ENCODE data around the gene OR51A2. TPM values are rescaled to one million over a fixed set of nuclear protein-coding genes. Genes with fewer than 3 reads are reported as not detected.

The OR51A2 gene
- total RNA-seq, 1 experiment from 2014 or later, result not detected

GRCh38 chr11:4916581-4916980 is 38.9 kb downstream of the OR51A2 start:
- Histone ChIP-seq H3K23me2 (ENCODE audit: insufficient read length, low read depth, low read length, poor library complexity, severe bottlenecking) (no peaks in the 10 kb centered on the region), H3K27me3 (ENCODE audit: insufficient read depth, low read length) (no peaks in the 10 kb centered on the region), H3K79me1 (ENCODE audit: insufficient read depth, low read depth, low read length, poor library complexity, severe bottlenecking) (no peaks in the 10 kb centered on the region), H3K23ac (ENCODE audit: insufficient read length, low read depth, low read length) (no peak overlapping the region), H3K9ac (ENCODE audit: extremely low read depth, insufficient read length, low read length) (no peak overlapping the region), H3K27ac (ENCODE audit: insufficient read length, low read depth, low read length) (no peak overlapping the region), H4K5ac (ENCODE audit: insufficient read length, low read depth, low read length) (no peak overlapping the region), H4K8ac (replicated peaks; ENCODE audit: insufficient read length, low read depth, low read length) (no peak overlapping the region), H3T11ph (ENCODE audit: low read length) (no peak overlapping the region), H3K56ac (ENCODE audit: insufficient read length, low read depth, low read length) (no peak overlapping the region), H2BK5ac (ENCODE audit: insufficient read length, low read length) (no peak overlapping the region), H2AFZ (ENCODE audit: low read length) (no peak overlapping the region), H4K91ac (ENCODE audit: insufficient read length, low read depth, low read length) (no peak overlapping the region), H3K4ac (ENCODE audit: low read depth, low read length) (no peak overlapping the region), H3K4me1 (ENCODE audit: insufficient read depth, low read length) (no peaks in the 10 kb centered on the region), H4K20me1 (ENCODE audit: control insufficient read depth, insufficient read depth, insufficient read length) (no peaks in the 10 kb centered on the region), H2BK15ac (ENCODE audit: low read depth, low read length) (no peak overlapping the region), H2AK5ac (ENCODE audit: insufficient read length, low read length) (no peak overlapping the region), H2BK20ac (ENCODE audit: low read depth, low read length, poor library complexity, severe bottlenecking) (no peak overlapping the region), H2BK120ac (ENCODE audit: low read depth, low read length, poor library complexity, severe bottlenecking) (no peak overlapping the region), H3K79me2 (ENCODE audit: insufficient read depth, low read length) (no peaks in the 10 kb centered on the region), H3K4me2 (ENCODE audit: insufficient read depth, insufficient read length, low read length) (no peak overlapping the region), H2BK12ac (ENCODE audit: insufficient read length, low read depth, low read length) (no peak overlapping the region), H3K14ac (ENCODE audit: insufficient read depth, low read length) (no peak overlapping the region), H3K9me3 (ENCODE audit: control insufficient read depth, low read depth, low read length) (no peaks in the 10 kb centered on the region), H3K18ac (ENCODE audit: insufficient read length, low read depth, low read length) (no peak overlapping the region)
- H3K4me3 Mint-ChIP-seq, result no peak overlapping the region
- DNase-seq, result no peak
- no peak overlapping the region for H3K27ac Mint-ChIP-seq
- H3K9me3 Mint-ChIP-seq, result no peaks in the 10 kb centered on the region
- H3K36me3 Mint-ChIP-seq (ENCODE audit: insufficient read depth in 1 of 3, low read depth in 3 of 3), result no peaks in the 10 kb centered on the region
- no peak for TF ChIP-seq CTCF (conservative IDR thresholded peaks at IDR 0.05)
- H3K4me1 Mint-ChIP-seq, result no peaks in the 10 kb centered on the region
- no peaks in the 10 kb centered on the region; the same call in 1 of the 2 replicates for H3K27me3 Mint-ChIP-seq (ENCODE audit: low read depth)

Other genes starting within 250 kb of the OR51A2 start
- not detected in 2 replicates for gene OR51F1, start 185.8 kb downstream of the OR51A2 start, total RNA-seq (2021)
- not detected in 2 replicates for gene OR52R1, start 151.3 kb downstream of the OR51A2 start, total RNA-seq (2021)
- not detected in 2 replicates for gene OR51F2, start 134.4 kb downstream of the OR51A2 start, total RNA-seq (2021)
- not detected in 2 replicates for gene OR51S1, start 106.5 kb downstream of the OR51A2 start, total RNA-seq (2021)
- gene OR51T1, start 73.8 kb downstream of the OR51A2 start, total RNA-seq (2021), result not detected in 2 replicates
- gene OR51A7, start 51.9 kb downstream of the OR51A2 start, total RNA-seq (2021), result not detected in 2 replicates
- gene OR51G2, start 36.4 kb downstream of the OR51A2 start, total RNA-seq (2021), result not detected in 2 replicates
- not detected in 2 replicates for gene OR51G1, start 31.4 kb downstream of the OR51A2 start, total RNA-seq (2021)
- not detected in 2 replicates for gene OR51A4, start 8.1 kb downstream of the OR51A2 start, total RNA-seq (2021)
- not detected in 2 replicates for gene OR51L1, start 39.1 kb upstream of the OR51A2 start, total RNA-seq (2021)
- gene OR52J3, start 90.8 kb upstream of the OR51A2 start, total RNA-seq (2021), result not detected in 2 replicates
- not detected in 2 replicates for gene OR52E2, start 103.9 kb upstream of the OR51A2 start, total RNA-seq (2021)
- not detected in 2 replicates for gene OR52E1, start 113.9 kb upstream of the OR51A2 start, total RNA-seq (2021)
- gene OR52A5, start 182.6 kb upstream of the OR51A2 start, total RNA-seq (2021), result not detected in 2 replicates
- gene OR52A1, start 199.0 kb upstream of the OR51A2 start, total RNA-seq (2021), result 0.09 and 0.42 TPM in 2 replicates
- not detected in 2 replicates for gene OR51V1, start 245.0 kb upstream of the OR51A2 start, total RNA-seq (2021)